Body of pancreas (tissue), 4 donors: ENCODE results near the gene AOC2.

ENCODE experiments used
- POLR2A ChIP-seq, 3 donors: fragments of 450-650 bp; IDR thresholded peaks; one replicate each; pipeline ENCODE4 v1.6.1; 2016; ENCODE audit warnings: antibody characterized with exemption in 3 of 3, mild to moderate bottlenecking in 2 of 3
- TF ChIP-seq, protein P1 (sequence below), 7 experiments: fragments of 450-650 bp in 4 of 7; fragments of 200-600 bp in 3 of 7; sonication (generic) in 3 of 7; IDR thresholded peaks; one replicate each; pipeline ENCODE4 v1.5.1; 2016 to 2019; ENCODE audit warnings: antibody characterized with exemption in 7 of 7

DNA sequence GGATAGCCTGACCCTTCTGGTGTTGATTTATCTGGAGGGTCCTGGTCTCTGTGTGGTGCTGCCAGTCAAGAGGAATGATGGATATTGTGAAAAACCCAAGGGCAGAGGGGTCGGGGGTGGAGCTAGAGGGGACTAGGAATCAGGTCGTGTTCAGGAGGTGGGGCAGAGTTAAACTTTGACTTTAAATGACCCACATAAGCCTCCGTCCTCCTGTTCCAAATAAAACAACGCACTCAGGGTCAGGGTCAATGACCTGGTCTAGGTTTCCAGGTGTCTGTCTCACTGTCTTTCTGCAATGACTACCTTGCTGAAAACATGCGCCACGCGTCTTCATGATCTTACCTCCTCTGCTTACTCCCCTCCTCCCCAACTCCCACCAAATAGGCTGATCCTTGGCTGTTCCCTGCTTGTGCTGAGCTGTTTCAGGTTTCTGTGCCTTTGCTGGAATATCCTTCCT, 21.3 kb downstream of the AOC2 start:
- TF ChIP-seq, protein P1, sequence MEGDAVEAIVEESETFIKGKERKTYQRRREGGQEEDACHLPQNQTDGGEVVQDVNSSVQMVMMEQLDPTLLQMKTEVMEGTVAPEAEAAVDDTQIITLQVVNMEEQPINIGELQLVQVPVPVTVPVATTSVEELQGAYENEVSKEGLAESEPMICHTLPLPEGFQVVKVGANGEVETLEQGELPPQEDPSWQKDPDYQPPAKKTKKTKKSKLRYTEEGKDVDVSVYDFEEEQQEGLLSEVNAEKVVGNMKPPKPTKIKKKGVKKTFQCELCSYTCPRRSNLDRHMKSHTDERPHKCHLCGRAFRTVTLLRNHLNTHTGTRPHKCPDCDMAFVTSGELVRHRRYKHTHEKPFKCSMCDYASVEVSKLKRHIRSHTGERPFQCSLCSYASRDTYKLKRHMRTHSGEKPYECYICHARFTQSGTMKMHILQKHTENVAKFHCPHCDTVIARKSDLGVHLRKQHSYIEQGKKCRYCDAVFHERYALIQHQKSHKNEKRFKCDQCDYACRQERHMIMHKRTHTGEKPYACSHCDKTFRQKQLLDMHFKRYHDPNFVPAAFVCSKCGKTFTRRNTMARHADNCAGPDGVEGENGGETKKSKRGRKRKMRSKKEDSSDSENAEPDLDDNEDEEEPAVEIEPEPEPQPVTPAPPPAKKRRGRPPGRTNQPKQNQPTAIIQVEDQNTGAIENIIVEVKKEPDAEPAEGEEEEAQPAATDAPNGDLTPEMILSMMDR (IDR thresholded peaks at IDR 0.05), result no peak
- no peak for TF ChIP-seq POLR2A (IDR thresholded peaks at IDR 0.05)
